HG02840 (cell line): ENCODE data around the gene ZNF415.

Experiments
- ATAC-seq: cut with Tn5 transposase; IDR thresholded peaks from one replicate; pipeline ENCODE4 v1.9.1; 2021; ENCODE audit warnings: mild to moderate bottlenecking, moderate library complexity, moderate number of reproducible peaks; ENCODE audit not compliant: unreplicated experiment, low FRiP score

ZNF415 gene

DNA sequence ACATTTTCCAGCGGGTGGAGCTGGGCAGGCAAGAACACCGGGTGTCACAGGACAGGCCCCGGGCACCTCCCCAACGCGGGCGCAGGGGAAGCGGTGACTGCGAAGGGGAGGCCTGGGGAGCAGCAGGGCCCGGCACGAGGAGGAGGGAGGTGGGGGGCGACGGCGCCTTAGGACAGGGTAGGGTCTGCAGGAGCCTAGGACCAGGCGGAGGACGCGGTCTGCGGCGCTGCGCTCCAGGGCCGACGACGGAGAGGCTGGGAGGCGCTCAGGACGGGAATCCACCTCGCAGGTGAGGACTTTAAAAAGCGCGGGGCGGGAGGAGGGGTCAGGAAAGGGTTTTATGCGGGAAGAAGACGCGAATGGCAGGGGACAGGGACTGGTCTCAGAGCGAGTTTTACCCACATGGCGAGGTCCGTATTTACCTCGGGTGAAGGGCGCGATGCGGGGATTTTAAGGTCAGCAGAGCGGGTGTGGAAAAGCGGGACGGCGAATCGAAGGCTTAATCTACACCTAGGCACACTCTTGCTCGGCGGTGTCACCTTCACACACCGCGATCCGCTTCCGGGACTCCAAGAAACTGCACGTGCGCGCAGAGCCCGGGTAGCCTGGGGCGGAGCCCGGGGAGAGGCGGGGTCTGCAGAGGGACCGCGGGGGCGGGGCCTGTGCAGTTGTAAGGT, 74.7 kb downstream of the ZNF415 start:
- ATAC-seq, result no peak
